GM23338 (cell line): ENCODE results near the gene AKR1C1.
"Not testable (repeated sequence)": the region's sequence is repeated elsewhere in the genome, so short reads cannot be mapped to it uniquely, and the experiment has no call there.

Source experiments
- CREB1 ChIP-seq: fragments of 250-450 bp; sonication (Bioruptor Pico); IDR thresholded peaks from 2 replicates; pipeline ENCODE4 v1.5.0; 2020; ENCODE audit warnings: low read depth, mild to moderate bottlenecking, moderate library complexity
- EZH2 ChIP-seq: fragments of 200-600 bp; sonication (generic); IDR thresholded peaks from one replicate; pipeline ENCODE4 v1.8.0; 2017; ENCODE audit warnings: antibody characterized with exemption, mild to moderate bottlenecking, low read depth; ENCODE audit not compliant: unreplicated experiment
- ZNF331 ChIP-seq: fragments of 250-450 bp; sonication (Bioruptor Pico); IDR thresholded peaks from 2 replicates; pipeline ENCODE4 v1.5.0; 2020; ENCODE audit warnings: low read depth, mild to moderate bottlenecking, moderate library complexity
- TF ChIP-seq, protein P1 (sequence below), 2 experiments: fragments of 200-600 bp in 1 of 2; sonication (generic) in 1 of 2; conservative IDR thresholded peaks; 2 replicates each; pipeline versions ENCODE4 v1.5.1 to v1.6.1; 2016 to 2017; ENCODE audit warnings: antibody characterized with exemption in 2 of 2, low read depth in 2 of 2, mild to moderate bottlenecking in 2 of 2, moderate library complexity in 1 of 2
- TF ChIP-seq, protein P2 (sequence below): IDR thresholded peaks from 2 replicates; pipeline ENCODE4 v1.6.1; 2016; ENCODE audit warnings: antibody characterized with exemption

DNA sequence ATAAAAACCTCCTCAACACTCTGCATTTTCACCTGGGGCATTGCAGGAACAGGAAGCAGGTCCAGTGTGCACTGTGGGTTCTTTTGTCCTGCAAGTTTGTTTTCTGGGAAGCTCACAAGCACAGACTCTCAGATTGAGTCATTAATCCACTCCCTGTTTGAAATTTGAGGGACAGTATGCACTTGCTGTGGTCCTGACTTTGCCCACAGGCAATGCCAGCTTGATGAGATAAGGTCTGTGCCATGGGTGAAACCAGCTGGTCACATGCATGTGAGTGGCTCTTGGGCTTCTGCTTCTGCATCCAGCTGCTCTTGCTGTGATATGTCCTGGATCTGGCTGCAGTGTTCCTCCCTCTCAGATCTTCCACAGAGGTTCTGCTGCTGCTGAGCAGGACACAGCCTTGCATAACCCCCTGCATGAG is 62.3 kb downstream of the AKR1C1 start:
- TF ChIP-seq, protein P1, sequence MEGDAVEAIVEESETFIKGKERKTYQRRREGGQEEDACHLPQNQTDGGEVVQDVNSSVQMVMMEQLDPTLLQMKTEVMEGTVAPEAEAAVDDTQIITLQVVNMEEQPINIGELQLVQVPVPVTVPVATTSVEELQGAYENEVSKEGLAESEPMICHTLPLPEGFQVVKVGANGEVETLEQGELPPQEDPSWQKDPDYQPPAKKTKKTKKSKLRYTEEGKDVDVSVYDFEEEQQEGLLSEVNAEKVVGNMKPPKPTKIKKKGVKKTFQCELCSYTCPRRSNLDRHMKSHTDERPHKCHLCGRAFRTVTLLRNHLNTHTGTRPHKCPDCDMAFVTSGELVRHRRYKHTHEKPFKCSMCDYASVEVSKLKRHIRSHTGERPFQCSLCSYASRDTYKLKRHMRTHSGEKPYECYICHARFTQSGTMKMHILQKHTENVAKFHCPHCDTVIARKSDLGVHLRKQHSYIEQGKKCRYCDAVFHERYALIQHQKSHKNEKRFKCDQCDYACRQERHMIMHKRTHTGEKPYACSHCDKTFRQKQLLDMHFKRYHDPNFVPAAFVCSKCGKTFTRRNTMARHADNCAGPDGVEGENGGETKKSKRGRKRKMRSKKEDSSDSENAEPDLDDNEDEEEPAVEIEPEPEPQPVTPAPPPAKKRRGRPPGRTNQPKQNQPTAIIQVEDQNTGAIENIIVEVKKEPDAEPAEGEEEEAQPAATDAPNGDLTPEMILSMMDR (conservative IDR thresholded peaks at IDR 0.05; ENCODE audit: low read depth in 2 of 2) = not testable (repeated sequence)
- not testable (repeated sequence) for TF ChIP-seq EZH2; CREB1 (CRISPR knock-in tag); ZNF331 (CRISPR knock-in tag)
- TF ChIP-seq, protein P2, sequence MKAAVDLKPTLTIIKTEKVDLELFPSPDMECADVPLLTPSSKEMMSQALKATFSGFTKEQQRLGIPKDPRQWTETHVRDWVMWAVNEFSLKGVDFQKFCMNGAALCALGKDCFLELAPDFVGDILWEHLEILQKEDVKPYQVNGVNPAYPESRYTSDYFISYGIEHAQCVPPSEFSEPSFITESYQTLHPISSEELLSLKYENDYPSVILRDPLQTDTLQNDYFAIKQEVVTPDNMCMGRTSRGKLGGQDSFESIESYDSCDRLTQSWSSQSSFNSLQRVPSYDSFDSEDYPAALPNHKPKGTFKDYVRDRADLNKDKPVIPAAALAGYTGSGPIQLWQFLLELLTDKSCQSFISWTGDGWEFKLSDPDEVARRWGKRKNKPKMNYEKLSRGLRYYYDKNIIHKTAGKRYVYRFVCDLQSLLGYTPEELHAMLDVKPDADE = not testable (repeated sequence)
